Limb (tissue), 2 donors: ENCODE data around the gene STK32C.
"Not testable (repeated sequence)": the region's sequence is repeated elsewhere in the genome, so short reads cannot be mapped to it uniquely, and the experiment has no call there.

ENCODE experiments used
- DNase-seq, 2 donors: peaks; one replicate each; pipeline ENCODE4 v3.0.0-alpha.2; 2016; ENCODE audit errors: extremely low spot score in 2 of 2

The STK32C gene

DNA sequence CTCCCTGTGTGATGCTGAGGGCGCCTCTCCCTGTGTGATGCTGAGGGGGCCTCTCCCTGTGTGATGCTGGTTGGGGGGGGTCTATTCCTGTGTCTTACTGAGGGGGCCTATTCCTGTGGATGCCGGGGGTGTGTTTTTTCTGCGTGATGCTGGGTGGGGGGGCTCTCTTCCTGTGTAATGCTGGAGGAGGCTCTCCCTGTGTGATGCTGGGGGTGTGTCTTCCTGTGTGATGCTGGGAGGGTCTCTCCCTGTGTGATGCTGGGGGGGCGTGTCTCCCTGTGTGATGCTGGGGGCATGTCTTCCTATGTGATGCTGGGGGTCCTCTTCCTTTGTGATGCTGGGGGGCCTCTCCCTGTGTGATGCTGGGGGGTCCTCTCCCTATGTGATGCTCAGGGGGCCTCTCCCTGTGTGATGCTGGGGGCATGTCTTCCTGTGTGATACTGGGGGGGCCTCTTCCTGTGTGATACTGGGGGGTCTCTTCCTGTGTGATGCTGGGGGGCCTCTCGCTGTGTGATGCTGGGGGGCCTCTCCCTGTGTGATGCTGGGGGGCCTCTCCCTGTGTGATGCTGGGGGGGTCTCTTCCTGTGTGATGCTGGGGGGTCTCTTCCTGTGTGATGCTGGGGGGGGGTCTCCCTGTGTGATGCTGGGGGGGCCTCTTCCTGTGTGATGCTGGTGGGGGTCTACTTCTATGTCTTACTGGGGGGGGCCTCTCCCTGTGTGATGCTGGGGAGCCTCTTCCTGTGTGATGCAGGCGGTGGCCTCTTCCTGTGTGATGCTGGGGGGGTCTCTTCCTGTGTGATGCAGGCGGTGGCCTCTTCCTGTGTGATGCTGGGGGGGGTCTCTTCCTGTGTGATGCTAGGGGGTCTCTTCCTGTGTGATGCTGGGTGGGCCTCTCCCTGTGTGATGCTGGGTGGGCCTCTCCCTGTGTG, 148.2 kb downstream of the STK32C start:
- not testable (repeated sequence) for DNase-seq

DNA sequence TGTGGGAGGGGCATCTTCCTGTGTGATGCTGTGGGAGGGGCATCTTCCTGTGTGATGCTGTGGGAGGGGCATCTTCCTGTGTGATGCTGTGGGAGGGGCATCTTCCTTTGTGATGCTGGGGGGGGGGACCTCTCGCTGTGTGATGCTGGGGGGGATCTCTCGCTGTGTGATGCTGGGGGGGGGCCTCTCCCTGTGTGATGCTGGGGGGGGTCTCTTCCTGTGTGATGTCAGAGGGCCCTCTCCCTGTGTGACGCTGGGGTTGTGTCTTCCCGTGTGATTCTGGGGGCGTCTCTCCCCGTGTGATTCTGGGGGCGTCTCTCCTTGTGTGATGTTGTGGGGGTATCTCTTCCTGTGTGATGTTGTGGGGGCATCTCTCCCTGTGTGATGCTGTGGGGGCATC, 148.9 kb downstream of the STK32C start:
- DNase-seq, result no peak

DNA sequence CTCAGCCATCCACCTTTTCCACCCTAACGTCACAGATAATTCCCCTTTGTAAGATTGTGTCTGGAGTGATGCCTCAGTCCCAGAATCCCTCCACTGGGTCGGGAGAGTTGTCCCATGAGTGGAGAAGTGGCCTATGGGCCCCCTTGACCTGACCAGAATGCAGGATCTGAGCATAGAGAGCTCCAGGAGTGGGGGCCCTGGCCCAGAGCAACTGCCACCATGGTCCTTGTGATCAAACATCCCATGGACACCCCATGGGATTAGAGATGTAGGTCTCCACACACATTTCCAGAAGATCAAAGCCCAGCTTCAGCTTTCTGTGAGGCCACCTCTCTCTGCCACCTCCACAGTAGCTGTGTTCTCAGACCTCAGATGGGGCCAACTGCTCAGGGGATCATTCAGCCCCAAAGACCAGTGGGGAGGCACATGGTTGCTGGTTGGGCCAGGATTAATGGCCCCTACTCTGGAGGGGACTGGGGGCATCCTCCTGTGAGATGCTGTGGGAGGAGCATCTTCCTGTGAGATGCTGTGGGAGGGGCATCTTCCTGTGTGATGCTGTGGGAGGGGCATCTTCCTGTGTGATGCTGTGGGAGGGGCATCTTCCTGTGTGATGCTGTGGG, 149.5 kb downstream of the STK32C start:
- DNase-seq, result no peak
